NCI-H2029 treated with DMSO at 0.1 percent for 48 hours (cell line): ENCODE measurements around the gene GPHN.
"Not testable (repeated sequence)": the region's sequence is repeated elsewhere in the genome, so short reads cannot be mapped to it uniquely, and the experiment has no call there.

Experiments
- DNase-seq: peaks from one replicate; lab custom pipeline; 2025; lab: John Stamatoyannopoulos, UW

The GPHN gene

DNA sequence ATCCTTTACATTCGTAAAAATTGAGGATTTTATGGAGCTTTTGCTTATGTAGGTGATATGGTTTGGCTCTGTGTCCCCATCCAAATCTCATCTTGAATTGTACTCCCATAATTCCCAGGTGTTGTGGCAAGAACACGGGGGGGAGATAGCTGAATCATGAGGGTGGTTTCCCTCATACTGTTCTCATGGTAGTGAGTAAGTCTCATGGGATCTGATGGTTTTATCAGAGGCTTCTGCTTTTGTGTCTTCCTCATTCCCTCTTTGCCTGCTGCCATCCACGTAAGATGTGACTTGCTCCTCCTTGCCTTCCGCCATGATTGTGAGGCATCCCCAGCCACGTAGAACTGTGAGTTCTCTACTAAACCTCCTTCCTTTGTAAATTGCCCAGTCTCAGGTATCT, 5.1 kb upstream of the GPHN start:
- DNase-seq = not testable (repeated sequence)

DNA sequence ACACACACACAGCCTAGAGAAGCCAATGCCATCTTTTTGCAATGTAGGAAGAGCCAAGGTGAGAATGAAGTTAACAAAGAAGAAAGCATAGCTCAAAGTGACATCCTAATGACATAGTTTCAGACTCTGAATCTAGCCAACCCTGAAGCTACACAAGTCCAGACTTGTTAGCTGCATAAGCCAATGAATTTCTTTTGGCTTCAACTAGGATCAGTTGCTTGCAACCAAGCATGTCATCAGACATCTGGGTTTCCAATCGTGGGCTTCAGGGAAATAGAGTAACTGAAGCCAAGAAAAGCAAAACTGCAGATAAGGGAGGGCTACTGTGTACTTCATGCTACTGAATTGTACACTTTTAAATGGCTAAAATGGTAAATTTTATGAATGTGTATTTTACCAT, 4.4 kb upstream of the GPHN start:
- DNase-seq = no peak

DNA sequence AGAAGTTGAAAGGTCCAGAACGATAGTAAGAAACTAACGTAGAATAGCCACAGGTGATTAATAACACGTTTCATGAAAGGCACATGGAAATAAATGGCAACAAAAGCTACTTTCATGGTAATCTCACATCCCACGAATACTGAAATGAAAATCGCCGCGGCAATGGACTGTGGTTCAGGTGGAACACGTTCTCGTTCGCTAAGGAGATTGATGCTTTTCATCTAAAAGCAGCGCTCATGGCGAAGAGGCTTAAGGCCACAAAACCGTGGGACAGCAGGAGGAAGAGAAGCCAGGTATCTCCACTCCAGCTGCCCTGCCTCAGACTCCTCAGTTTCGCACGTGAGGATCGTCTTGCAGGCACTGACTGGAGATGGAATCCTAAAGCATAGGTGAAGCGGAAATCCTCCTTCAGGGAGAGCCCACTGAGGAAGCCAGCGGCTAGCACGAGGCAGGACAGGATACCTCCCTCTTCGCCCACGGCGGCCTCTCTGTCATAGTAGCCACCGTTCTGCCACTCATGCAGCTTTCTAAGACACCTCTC, 696 bp upstream of the GPHN start:
- no peak for DNase-seq

DNA sequence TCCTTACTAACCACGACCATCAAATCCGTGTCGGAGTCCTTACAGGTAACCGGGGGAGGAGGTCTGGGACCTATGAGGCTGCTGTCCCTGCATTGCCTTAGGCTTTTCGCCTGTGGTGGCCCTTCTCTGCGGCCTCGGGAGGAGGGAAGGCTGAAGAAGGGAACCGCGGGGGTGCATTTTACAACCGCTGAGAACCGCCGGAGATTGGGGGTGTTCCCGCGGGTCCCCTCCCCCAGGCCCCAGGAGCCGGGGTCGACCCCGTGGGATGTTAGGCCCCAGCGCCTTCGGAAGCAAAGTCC, 549 bp downstream of the GPHN start:
- no peak for DNase-seq

DNA sequence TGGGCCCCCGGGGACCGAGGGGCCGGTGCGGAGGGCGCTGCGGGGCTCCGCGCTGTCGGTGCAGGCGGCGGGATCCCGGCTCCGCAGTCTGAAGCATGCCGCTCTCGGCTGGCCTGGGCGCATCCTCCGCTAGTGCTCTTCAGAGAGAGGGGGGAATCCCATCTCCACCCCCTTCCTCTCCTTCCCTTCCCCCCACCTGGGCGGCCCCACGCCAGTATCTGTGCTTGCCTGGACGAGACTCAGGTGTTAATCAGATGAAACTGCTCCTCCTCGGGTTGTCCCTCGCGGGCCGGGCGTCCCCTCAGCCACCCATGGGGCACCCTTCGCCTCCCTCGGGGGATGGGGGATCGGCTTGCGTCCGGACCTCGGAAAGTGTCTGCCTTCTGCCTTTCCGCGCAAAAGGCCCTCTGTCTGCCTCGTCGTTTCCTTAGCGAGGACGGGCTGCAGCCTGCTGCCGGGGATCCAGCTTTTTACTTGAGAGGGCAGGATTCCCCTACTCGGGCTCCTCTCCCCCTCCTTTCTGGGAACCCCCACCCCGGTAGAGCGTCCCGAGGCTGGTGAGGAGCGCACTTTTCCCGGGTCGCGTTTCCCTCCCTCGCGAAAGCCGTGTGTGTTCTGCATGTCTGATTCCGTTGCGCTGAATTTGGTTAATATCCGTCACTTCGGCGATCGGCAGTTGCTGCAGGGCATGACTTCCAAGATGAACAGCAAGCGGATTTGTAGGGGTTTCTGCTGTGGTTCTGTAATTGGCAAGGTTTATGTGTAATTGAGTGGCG, 1.1 kb downstream of the GPHN start:
- DNase-seq = no peak

DNA sequence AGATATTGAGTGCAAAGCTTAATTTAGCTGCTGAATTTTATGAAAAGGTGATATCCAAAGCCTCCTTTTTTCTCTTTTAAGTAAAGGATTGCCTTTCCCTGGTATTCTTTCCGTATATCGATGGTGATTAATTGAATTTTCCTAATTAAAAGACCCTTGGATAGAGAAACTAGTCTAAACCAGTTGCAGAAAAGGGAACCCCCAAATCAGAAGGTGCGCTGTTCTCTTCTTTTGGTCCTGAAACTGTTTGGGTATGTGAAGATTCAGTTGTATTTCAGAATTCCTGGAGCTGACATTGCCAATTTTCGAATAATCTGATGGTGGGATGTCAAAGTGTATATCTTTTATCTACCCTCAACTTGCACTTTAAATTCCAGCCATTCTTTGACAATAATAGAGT, 1.9 kb downstream of the GPHN start:
- no peak for DNase-seq

DNA sequence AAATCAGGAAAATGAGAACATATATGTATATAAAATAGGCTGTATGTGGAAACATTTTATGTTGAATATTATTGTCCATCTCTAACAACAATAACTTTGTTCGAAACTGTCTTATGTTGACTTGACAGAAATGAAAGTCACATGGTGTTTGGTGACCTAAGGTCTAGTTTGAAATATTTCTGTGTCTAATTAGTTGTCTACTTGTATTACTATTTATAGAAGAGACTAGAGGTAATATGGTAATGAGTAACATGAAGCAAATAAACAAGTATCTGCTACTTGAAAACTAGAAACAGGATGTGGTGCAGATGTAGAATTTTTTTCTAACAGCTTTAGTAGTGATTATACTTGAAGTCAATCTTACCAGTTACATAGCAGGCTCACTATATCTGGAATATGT, 3.9 kb downstream of the GPHN start:
- DNase-seq = no peak

DNA sequence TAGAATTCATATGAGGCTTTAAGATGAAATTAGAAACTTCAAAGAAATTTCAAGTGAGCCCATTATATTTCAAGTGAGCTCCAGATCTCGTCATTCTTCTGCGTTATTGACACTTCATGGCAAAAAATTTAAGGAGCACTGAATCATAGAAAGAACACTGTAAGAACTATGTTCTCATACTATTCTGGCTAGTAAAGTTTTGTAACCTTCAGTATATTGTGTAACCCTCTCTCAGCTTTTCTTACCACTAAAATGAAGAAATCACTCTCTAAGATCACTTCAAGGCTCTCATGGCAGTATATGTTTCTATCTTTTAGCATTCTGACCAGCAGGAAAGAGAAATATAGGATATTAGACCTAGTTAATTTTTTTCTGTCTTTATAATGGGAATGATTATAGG, 6.3 kb downstream of the GPHN start:
- DNase-seq = no peak

DNA sequence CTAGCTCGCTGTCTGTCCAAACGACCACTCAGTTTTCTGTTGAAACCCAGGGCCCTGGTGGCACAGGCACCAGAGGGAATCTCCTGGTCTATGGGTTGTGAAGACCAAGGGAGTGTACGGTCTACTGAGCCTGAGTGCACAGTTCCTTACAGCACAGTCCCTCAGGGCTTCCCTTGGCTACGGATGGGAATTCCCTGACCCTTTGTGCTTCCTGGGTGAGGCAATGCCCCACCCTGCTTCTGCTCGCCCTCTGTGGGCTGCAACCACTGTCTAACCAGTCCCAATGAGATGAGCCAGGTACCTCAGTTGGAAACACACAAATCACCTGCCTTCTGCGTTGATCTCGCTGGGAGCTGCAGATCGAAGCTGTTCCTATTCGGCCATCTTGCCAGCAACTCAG, 22.6 kb downstream of the GPHN start:
- DNase-seq = no peak

DNA sequence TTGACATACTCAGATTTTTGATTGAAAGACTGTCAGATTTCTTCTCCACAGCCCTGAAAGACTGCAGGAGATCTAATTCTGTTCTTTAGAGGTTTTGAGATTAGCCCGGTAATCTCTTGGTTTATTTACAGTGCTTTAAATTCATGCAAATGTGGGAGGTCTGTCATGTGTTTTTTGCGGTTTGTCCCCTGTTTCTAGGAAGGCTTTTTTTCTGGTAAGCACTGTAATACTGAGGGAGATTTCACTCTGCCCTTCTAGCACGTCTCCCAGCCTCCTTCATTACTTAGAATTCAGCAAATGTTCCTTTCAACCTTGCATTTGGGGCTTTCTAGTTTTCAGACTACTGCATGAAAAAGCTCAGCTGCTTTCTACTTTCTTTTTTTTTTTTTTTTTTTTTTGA, 31.1 kb downstream of the GPHN start:
- DNase-seq = no peak

DNA sequence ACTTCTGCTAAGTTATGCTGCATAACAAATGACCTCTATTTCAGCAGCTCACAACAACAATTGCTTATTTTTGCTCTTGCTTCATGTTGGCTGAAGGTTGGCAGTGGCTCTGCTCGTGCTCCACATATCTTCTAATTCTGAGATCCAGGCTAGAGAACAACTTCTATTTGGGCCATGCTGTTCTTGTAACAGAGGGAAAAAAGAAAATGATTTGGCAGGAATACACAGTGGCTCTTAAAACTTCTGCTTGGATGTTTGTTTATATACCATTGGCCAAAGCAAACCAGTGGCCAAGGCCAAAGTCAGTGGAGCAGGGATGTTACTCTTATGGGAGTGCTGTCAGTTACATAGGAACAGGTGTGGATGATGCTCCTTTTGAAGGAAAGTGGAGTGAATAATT, 32.1 kb downstream of the GPHN start:
- no peak for DNase-seq

DNA sequence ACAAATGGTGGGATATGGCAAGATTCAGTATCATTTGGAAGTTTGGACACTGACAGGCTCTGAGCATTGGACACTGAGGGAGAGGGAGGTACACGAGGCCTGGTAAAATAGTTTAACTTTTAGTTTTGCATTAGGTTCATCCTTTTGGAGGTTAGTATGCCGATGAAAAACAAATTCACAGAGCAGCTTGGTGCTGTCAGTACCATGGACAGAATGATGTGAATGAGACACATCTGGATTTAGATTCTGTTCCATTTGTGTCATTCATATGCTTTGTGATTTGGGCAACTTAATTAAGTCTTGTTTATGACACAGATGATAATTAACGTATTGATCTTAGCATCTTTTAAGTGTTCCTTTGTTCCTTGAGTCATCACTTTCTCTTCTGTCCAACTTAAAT, 33.7 kb downstream of the GPHN start:
- no peak for DNase-seq

DNA sequence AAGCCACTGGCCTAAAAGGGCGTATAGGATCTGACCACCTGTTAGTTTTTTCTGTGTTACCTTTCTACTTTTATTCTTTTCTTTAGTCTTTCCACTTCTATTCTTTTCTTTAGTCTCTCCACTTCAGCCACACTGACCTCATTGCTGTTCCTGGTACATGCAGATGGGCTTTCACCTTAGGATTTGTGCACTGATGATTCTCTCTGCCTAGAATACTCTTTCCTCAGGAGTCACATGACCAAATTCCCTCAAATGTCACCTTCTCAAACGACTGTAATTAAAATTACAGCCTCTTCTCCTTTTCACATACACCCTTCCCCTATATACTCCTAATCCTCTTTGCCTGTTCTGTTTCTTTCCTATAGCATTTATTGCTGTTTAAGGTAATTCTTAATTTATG, 36.0 kb downstream of the GPHN start:
- DNase-seq = no peak

DNA sequence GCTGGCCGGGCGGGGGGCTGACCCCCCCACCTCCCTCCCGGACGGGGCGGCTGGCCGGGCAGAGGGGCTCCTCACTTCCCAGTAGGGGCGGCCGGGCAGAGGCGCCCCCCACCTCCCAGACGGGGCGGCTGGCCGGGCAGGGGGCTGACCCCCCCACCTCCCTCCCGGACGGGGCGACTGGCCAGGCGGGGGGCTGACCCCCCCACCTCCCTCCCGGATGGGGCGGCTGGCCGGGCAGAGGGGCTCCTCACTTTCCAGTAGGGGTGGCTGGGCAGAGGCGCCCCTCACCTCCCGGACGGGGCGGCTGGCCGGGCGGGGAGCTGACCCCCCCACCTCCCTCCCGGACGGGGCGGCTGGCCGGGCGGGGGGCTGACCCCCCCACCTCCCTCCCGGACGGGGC, 37.2 kb downstream of the GPHN start:
- DNase-seq = not testable (repeated sequence)

DNA sequence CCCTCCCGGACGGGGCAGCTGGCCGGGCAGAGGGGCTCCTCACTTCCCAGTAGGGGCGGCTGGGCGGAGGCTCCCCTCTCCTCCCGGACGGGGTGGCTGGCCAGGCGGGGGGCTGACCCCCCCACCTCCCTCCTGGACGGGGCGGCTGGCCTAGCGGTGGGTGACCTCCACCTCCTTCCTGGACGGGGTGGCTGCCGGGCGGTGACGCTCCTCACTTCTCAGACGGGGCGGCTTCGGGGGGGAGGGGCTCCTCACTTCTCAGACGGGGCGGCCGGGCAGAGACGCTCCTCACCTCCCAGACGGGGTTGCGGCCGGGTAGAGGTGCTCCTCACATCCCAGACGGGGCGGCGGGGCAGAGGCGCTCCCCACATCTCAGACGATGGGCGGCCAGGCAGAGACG, 37.8 kb downstream of the GPHN start:
- DNase-seq = not testable (repeated sequence)

DNA sequence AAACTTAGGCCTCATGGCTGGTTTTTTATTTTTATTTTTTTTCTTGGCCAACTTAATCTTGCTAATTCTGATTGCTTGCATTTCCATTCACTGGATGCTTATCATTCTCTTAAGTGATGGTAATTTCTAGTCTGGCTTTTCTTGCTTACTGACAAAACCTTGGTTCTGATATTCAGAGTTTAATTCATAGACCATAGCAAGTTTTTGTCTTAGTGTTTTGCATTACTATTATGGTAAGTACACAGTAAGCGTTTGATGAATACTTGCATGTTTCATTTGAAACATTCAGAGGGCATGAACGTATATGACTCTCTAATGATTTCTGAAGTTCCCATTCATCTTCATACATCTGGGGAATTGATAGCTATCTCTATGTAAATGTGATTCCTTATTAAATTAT, 55.8 kb downstream of the GPHN start:
- no peak for DNase-seq

DNA sequence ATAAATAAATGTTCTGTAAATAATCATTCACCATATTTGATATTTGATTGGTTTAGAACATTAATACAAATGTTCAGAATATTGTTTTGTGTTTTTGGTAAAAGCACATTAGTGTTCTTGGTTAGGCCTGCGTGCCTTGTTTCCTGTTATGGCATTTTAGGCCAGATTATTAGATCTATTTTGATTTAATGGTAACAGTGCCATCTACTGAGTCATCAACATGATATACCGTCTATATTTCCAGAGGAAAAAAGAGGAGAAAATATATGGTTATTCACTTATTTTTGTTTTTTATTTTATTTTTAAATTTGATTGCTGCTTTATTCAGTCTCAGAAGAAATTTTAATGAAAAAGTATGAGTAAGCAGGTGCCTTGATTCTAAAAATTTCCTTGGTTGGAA, 60.3 kb downstream of the GPHN start:
- no peak for DNase-seq

DNA sequence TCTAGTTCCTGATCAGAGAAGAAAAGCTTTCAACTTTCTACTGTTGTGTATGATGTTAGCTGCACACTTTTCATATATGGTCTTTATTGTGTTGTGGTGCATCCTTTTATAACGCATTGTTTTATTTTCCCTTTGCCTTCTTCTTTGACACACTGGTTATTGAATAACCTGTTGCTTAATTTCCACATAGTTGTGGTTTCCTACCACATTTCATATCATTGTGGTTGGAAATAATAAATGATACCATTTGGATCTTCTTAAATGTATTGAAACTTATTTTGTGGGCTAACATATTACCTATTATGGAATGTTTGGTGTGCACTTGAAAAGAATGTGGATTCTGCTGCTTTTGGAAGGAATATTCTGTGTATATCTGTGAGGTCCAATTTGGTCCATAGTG, 64.9 kb downstream of the GPHN start:
- no peak for DNase-seq

DNA sequence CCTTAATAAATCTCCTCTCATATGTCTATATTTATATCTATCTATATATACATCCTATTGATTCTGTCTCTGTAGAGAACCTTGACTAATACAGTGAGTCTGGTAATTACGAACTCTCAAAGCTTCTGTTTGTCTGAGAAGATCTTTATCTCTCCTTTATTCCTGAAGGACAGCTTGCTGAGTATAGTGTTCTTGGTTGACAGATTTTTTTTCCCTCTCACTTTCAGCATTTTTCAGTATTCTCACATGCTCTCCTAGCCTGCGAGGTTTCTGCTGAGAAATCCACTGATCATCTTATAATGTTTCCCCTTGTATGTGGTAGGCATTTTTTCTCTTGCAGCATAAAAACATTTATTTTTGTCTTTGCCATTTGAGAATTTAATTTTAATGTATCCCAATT, 67.1 kb downstream of the GPHN start:
- no peak for DNase-seq

DNA sequence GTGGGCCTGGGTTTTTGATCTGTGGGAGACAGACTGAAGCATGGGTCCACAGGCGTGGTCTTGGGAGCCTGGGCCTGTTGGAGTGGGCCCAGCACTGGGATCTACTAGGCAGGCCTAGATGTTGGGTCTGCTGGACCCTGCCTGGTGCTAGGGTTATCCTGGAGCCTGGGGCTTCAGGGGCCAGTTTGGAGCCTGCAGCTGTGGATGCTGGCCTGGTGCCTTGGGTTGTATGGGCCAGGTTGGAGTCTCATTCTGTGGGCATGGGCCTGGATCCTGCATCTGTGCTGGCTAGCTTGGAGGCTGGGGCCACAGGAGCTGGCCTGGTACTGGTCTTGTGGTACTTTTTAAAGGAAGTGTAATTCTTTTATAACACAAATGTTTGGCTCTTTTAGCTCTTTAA, 68.0 kb downstream of the GPHN start:
- DNase-seq = no peak

DNA sequence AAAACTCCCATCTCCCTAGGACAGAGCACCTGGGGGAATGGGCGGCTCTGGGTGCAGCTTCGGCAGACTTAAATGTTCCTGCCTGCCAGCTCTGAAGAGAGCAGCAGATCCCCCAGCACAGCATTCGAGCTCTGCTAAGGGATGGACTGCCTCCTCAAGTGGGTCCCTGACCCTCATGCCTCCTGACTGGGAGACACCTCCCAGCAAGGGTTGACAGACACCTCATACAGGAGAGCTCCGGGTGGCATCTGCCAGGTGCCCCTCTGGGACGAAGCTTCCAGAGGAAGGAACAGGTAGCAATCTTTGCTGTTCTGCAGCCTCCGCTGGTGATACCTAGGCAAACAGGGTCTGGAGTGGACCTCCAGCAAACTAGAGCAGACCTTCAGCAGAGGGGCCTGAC, 79.8 kb downstream of the GPHN start:
- DNase-seq = not testable (repeated sequence)

DNA sequence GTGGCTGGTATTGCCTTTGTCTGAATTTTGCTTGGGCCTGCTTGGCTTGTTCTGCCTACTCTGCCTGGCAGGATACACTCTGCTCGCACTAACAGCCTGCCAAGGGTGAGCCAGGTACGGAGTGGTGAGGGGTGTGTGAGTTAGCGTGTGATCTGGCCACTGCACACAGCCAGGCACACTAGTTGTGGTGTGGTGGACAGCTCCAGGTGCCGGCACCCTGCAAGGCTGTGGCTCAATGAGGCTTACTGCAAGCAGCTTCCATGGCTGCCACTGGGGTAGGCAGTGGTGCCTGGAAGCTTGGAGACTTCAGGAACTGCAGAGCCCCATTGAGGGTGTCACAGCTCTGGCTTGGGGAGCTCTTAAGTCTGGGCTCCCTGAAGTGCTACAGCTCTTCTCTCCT, 87.4 kb downstream of the GPHN start:
- DNase-seq = no peak

DNA sequence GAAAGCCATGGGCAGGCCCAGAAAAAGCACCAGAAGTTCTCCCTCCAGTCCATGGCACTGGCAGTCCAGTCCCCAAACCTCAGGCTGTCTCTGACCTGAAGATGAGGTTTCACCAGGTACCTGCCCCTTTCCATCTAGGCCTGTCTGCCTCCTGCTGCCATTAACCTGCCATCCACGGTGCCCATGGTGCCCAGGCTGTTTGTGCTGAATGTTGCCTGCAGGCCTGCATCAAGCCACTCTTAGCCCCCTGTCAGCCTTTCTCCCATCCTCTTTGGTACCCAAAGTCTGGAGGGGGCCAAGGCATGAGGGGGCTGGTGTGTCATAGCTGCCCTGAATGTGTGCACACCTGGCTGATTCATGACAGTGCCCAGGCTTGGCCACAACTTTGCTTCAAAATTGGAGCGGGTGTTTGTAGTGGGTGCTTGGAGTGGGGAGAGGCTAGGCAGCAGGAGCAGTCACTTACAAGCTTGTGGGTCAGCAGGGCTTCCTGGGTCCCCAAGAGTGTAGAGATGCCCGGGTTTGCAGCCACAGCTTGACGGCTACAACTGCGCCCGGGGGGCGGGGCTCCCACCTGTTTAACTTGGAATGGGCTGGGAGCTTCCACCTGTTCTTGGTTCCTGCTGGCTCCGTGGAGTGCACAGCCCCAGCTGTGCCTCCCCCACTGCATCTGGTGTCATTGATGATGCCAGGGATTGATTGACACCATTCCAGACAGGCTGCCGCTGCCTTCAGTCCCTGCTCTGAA, 88.5 kb downstream of the GPHN start:
- no peak for DNase-seq

DNA sequence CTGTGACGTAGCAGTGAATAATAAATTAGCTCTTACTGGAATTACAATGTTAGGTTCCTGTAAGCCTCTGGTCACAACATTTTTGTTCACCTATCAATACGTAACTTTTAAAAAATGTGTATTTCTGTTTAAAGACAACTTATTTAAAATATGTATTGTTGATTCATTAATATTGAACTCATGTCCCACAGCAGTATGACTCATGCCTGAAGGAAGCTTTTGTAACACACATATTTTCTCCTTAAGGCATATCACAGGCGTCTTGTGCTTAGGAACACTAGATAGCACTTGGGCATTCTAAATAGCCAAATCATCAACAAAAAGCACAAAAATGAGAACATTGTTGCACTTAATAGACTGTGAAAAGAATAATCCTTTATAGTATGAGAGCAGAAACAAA, 92.5 kb downstream of the GPHN start:
- DNase-seq = no peak
